HG03521 (cell line): ENCODE measurements around the gene SMAD7.

ENCODE experiments used
- ATAC-seq: cut with Tn5 transposase; IDR thresholded peaks from one replicate; pipeline ENCODE4 v1.9.1; 2021; ENCODE audit warnings: mild to moderate bottlenecking, moderate library complexity; ENCODE audit not compliant: unreplicated experiment

The SMAD7 gene

GRCh38 chr18:48896875-48897511, 53.8 kb downstream of the SMAD7 start:
- no peak for ATAC-seq

- no peak for ATAC-seq
Observed at GRCh38 chr18:48896326-48896874, 54.4 kb downstream of the SMAD7 start.

GRCh38 chr18:48894799-48895346, 55.9 kb downstream of the SMAD7 start:
- ATAC-seq = no peak

GRCh38 chr18:48893608-48894600, 56.9 kb downstream of the SMAD7 start:
- no peak for ATAC-seq

GRCh38 chr18:48893061-48893607, 57.6 kb downstream of the SMAD7 start:
- ATAC-seq = no peak

GRCh38 chr18:48892146-48892855, 58.5 kb downstream of the SMAD7 start:
- no peak for ATAC-seq

- ATAC-seq = no peak
Observed at GRCh38 chr18:48891721-48892120, 59.0 kb downstream of the SMAD7 start.

GRCh38 chr18:48889981-48890762, 60.6 kb downstream of the SMAD7 start:
- no peak for ATAC-seq

GRCh38 chr18:48889115-48889941, 61.4 kb downstream of the SMAD7 start:
- ATAC-seq = no peak

- no peak for ATAC-seq
Observed at GRCh38 chr18:48888773-48889080, 62.0 kb downstream of the SMAD7 start.

GRCh38 chr18:48887905-48888772, 62.6 kb downstream of the SMAD7 start:
- no peak for ATAC-seq

GRCh38 chr18:48887294-48887904, 63.4 kb downstream of the SMAD7 start:
- ATAC-seq = no peak

- ATAC-seq = no peak
Observed at GRCh38 chr18:48886520-48887293, 64.1 kb downstream of the SMAD7 start.

GRCh38 chr18:48885924-48886400, 64.8 kb downstream of the SMAD7 start:
- no peak for ATAC-seq

- ATAC-seq = no peak
Observed at GRCh38 chr18:48885266-48885923, 65.4 kb downstream of the SMAD7 start.

GRCh38 chr18:48884771-48885170, 66.0 kb downstream of the SMAD7 start:
- no peak for ATAC-seq
